ENCODE data around the gene KCNJ6.

- TF ChIP-seq CTCF (IDR thresholded peaks at IDR 0.05) (no peak), POLR2A (IDR thresholded peaks at IDR 0.05) (no peak), EP300 (IDR thresholded peaks at IDR 0.05) (no peak), POLR2AphosphoS5 (IDR thresholded peaks at IDR 0.05) (no peak)
These were observed 80.8 kb downstream of the KCNJ6 start for GRCh38 chr21:37835481-37835880.
